Mesothelial cell of epicardium (in vitro differentiated cells): Measurements from ENCODE around the gene ALMS1. TPM values are rescaled to one million over a fixed set of nuclear protein-coding genes. Genes with fewer than 3 reads are reported as not detected.
"Not testable (repeated sequence)": the region's sequence is repeated elsewhere in the genome, so short reads cannot be mapped to it uniquely, and the experiment has no call there.

Experiments
- DNase-seq, 2 experiments: peaks; one replicate each; pipeline ENCODE4 v3.0.0; 2021; ENCODE audit warnings: low spot score in 2 of 2; ENCODE audit not compliant: unreplicated experiment in 2 of 2
- H3K27ac Mint-ChIP-seq: 2 replicates; pipeline ENCODE4 v1.8.0; 2021; ENCODE audit warnings: mixed read lengths
- H3K27me3 Mint-ChIP-seq: 2 replicates; pipeline ENCODE4 v1.8.0; 2021; ENCODE audit warnings: low read depth, mixed read lengths
- H3K36me3 Mint-ChIP-seq: 2 replicates; pipeline ENCODE4 v1.8.0; 2021; ENCODE audit warnings: mixed read lengths
- H3K4me1 Mint-ChIP-seq: 2 replicates; pipeline ENCODE4 v1.8.0; 2021; ENCODE audit warnings: mixed read lengths
- H3K4me3 Mint-ChIP-seq: 2 replicates; pipeline ENCODE4 v1.8.0; 2021; ENCODE audit warnings: mild to moderate bottlenecking, moderate library complexity, mixed read lengths
- H3K9me3 Mint-ChIP-seq: 2 replicates; pipeline ENCODE4 v1.8.0; 2021; ENCODE audit warnings: mixed read lengths
- CTCF ChIP-seq: fragments of 200-600 bp; sonication (generic); IDR thresholded peaks from one replicate; pipeline ENCODE4 v1.5.0; 2021; ENCODE audit warnings: antibody characterized with exemption; ENCODE audit not compliant: unreplicated experiment
- total RNA-seq: library from RNA; stranded (reverse); gene quantifications from 3 replicates; pipeline ENCODE4 v1.2.1, GENCODE V29; 2021

ALMS1 gene
- total RNA-seq, 1 donor from 2014 or later = 42.2 TPM

GRCh38 chr2:73638429-73638828 lies 252.8 kb downstream of the ALMS1 start:
- H3K27me3 Mint-ChIP-seq = peaks cover under 1% of the 10 kb centered on the region
- no peak for TF ChIP-seq CTCF
- H3K9me3 Mint-ChIP-seq = peaks cover 18% of the 10 kb centered on the region
- H3K4me1 Mint-ChIP-seq = peaks cover 9% of the 10 kb centered on the region
- H3K27ac Mint-ChIP-seq = no peak overlapping the region
- H3K36me3 Mint-ChIP-seq = no peaks in the 10 kb centered on the region
- no peak for DNase-seq
- H3K4me3 Mint-ChIP-seq = no peak overlapping the region

DNA sequence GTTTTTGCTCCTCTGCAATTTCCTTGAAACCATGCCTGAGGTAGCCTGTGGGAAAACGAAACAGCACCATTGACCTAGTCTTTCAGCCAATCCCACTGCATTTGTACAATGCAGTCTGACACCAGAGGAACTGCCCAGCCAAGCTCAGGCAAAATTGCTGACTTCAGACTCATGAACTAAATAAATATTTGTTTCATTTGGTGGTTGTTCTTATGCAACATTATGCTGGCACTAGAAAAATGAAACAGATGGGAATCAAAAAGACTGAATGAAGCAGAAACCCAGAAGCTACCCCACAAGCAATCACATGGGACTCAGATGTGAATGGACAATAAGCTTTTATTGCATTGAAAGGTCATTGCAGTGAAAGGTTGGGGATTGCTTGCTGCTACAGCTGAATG lies 254.9 kb downstream of the ALMS1 start:
- DNase-seq = no peak
- no peaks in the 10 kb centered on the region for H3K36me3 Mint-ChIP-seq
- peaks cover 11% of the 10 kb centered on the region for H3K4me1 Mint-ChIP-seq
- H3K27me3 Mint-ChIP-seq = peaks cover 17% of the 10 kb centered on the region
- no peak overlapping the region for H3K4me3 Mint-ChIP-seq
- peaks cover 18% of the 10 kb centered on the region for H3K9me3 Mint-ChIP-seq
- no peak for TF ChIP-seq CTCF
- no peak overlapping the region for H3K27ac Mint-ChIP-seq

DNA sequence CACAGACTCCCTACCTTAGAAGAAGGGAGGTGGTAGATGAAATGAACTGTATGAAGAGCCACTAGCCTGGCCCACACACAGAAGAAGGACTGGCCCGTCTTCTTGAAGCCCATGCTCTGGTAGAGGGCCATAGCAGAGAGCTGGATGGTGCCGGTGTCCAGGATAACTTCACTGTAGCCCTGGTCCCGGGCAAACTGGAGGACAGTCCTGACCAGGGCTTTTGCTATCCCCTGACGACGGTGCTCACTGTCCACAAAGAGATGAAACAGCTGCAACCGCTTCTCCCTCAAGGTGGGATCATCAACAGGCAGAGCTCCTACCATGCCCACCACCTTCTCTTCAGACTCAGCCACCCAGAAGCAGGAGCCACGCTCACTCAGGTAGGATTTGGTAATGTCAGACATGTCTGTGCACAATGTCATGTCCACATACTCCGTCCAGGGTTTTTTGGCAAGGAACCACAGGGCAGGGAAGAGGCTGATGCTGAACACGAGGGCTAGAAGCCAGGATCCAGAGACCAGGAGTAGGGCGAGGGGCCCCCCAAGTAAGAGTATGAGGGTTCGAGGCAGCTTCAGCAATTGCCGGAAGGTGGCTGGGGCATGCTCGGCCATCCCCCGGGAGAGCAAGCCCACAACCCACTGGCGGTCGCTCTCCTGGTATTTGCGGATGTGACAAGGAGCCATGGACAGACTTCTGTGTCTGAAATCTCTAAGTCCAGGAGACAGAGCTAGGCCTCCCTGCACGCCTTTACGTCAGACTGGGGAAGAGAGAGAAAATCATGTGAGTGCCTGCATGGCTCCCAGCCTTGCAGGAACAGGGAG lies 255.5 kb downstream of the ALMS1 start:
- H3K4me1 Mint-ChIP-seq = peaks cover 11% of the 10 kb centered on the region
- peaks cover 24% of the 10 kb centered on the region for H3K27me3 Mint-ChIP-seq
- TF ChIP-seq CTCF = no peak
- no peak for DNase-seq
- H3K9me3 Mint-ChIP-seq = peaks cover 18% of the 10 kb centered on the region
- H3K36me3 Mint-ChIP-seq = no peaks in the 10 kb centered on the region
- H3K27ac Mint-ChIP-seq = no peak overlapping the region
- H3K4me3 Mint-ChIP-seq = no peak overlapping the region

DNA sequence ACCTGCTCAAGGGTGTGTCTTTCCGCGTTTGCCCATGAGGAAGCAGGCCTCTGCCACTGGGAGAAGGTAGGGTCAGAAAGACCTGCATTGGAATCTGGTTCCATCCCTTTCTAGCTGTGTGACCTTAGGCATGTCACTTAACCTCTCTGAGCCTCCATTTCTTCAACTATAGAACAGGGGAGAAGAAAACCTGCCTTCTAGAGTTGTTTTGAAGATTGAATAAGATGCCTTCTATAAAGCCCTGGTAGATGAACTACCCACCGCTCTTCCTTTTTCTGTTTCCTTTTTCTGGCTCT lies 256.1 kb downstream of the ALMS1 start:
- Mint-ChIP-seq H3K4me3 (no peak overlapping the region), H3K27ac (no peak overlapping the region), H3K4me1 (peaks cover 11% of the 10 kb centered on the region), H3K36me3 (no peaks in the 10 kb centered on the region), H3K27me3 (peaks cover 29% of the 10 kb centered on the region), H3K9me3 (peaks cover 19% of the 10 kb centered on the region)
- TF ChIP-seq CTCF = no peak
- no peak for DNase-seq

DNA sequence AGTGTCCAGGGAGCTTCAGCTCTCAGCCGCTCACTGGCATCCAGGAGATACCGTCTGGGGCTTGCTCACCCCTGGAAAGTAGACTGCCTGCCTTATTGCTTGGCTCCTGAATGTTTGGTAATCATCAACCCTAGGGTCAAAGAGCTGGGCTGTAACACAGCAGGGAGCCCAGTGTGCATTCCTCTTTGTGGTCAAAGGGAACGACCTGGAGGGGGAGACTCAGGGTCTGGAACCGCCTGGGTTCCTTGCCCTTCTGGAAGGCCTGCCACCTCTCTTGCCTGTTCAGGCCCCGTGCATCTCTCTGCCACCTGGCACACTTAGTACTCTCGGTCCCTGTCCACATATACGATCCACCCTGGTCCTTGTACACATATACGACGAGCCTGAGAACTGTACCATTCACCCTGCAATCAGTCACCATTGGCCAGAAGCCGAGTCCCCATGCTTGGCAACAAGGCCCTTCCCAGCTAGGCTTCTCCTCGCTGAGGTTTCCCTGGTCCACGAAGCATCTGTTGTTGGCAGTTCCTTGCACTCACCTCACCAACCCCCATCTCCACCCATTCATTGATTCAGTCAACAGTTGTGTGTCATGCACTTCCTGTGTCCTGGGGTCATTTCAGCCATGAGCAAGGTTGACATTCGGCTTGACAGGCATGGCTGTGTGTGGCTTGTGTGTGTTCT lies 256.8 kb downstream of the ALMS1 start, which contains the start of gene NAT8:
Gene NAT8 (minus strand): TSS at position 85 of the 681 bp plus-strand sequence. CDS start 794 bp downstream, outside the sequence.
- no peaks in the 10 kb centered on the region for H3K36me3 Mint-ChIP-seq
- TF ChIP-seq CTCF = no peak
- no peak within 1 kb of the TSS for H3K4me3 Mint-ChIP-seq
- peaks cover 34% of the 10 kb centered on the region for H3K27me3 Mint-ChIP-seq
- H3K9me3 Mint-ChIP-seq = peaks cover 22% of the 10 kb centered on the region
- peaks cover 11% of the 10 kb centered on the region for H3K4me1 Mint-ChIP-seq
- peak within 1 kb of the TSS; percentile 80 for H3K27ac Mint-ChIP-seq
- DNase-seq = no peak

DNA sequence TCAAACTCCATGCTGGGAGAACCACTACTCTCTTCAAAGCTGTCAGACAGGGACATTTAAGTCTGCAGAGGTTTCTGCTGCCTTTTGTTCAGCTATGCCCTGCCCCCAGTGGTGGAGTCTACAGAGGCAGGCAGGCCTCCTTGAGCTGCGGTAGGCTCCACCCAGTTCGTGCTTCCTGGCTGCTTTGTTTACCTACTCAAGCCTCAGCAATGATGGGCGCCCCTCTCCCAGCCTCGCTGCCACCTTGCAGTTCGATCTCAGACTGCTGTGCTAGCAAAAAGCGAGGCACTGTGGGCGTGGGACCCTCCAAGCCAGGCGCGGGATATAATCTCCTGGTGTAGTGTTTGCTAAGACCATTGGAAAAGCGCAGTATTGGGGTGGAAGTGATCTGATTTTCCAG lies 262.1 kb downstream of the ALMS1 start:
- H3K4me3 Mint-ChIP-seq = not testable (repeated sequence)
- peaks cover 56% of the 10 kb centered on the region for H3K27me3 Mint-ChIP-seq

More for the DNA sequence above, 262.1 kb downstream of the ALMS1 start:
- not testable (repeated sequence) for H3K36me3 Mint-ChIP-seq, H3K4me1 Mint-ChIP-seq, DNase-seq, H3K9me3 Mint-ChIP-seq, H3K27ac Mint-ChIP-seq
